ENCODE measurements around the gene PAPOLG. TPM values are rescaled to one million over a fixed set of nuclear protein-coding genes. Genes with fewer than 3 reads are reported as not detected.
A peak's percentile ranks its signal among the peaks of the same experiment; 100 is the strongest.

The PAPOLG gene
- total and polyA plus RNA-seq, 9 of the 15 experiments (the other 6 are each of a cell fraction or from before 2014, with no cell fraction given), result 3.9 to 16.3 (median 10.0) TPM

DNA sequence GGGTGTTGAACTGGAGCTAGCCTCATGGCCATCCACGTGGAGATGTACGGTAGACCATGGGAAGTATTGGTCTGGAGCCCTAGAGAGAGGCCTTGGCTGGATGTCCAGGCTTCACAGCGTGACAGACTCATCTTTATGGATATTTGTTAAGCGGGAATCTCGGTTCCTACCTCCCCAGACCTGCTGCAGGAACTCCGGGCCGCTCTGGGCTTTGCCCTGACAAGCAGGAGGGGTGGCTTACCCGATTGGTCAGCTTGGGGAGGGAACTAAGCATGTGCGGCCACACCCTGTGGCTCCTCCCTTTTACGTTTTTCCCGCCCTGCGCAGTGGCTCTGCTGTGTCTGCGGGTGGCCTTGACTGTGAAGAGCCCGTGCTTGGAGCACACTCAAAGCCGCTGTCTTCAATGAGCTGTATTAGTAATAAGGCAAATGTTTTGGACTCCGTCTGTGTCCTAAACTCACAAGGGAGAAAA is 52.3 kb downstream of the PAPOLG start (continued):
- TF ChIP-seq NR4A1 (CRISPR knock-in tag; IDR thresholded peaks at IDR 0.05), result peak; percentile 76; the same call in 1 of the 2 replicates
- no peak for TF ChIP-seq NR4A1 (tag; IDR thresholded peaks at IDR 0.05)
- TF ChIP-seq CTBP1 (IDR thresholded peaks at IDR 0.05; ENCODE audit: borderline replicate concordance), result peak; percentile 31; the same call in 1 of the 2 replicates
- no peak for TF ChIP-seq ZFX (CRISPR knock-in tag; IDR thresholded peaks at IDR 0.05)
- TF ChIP-seq ZNF217 (CRISPR knock-in tag; IDR thresholded peaks at IDR 0.05), result no peak
- no peak for TF ChIP-seq TRIM24 (IDR thresholded peaks at IDR 0.05)
- TF ChIP-seq, protein P1, sequence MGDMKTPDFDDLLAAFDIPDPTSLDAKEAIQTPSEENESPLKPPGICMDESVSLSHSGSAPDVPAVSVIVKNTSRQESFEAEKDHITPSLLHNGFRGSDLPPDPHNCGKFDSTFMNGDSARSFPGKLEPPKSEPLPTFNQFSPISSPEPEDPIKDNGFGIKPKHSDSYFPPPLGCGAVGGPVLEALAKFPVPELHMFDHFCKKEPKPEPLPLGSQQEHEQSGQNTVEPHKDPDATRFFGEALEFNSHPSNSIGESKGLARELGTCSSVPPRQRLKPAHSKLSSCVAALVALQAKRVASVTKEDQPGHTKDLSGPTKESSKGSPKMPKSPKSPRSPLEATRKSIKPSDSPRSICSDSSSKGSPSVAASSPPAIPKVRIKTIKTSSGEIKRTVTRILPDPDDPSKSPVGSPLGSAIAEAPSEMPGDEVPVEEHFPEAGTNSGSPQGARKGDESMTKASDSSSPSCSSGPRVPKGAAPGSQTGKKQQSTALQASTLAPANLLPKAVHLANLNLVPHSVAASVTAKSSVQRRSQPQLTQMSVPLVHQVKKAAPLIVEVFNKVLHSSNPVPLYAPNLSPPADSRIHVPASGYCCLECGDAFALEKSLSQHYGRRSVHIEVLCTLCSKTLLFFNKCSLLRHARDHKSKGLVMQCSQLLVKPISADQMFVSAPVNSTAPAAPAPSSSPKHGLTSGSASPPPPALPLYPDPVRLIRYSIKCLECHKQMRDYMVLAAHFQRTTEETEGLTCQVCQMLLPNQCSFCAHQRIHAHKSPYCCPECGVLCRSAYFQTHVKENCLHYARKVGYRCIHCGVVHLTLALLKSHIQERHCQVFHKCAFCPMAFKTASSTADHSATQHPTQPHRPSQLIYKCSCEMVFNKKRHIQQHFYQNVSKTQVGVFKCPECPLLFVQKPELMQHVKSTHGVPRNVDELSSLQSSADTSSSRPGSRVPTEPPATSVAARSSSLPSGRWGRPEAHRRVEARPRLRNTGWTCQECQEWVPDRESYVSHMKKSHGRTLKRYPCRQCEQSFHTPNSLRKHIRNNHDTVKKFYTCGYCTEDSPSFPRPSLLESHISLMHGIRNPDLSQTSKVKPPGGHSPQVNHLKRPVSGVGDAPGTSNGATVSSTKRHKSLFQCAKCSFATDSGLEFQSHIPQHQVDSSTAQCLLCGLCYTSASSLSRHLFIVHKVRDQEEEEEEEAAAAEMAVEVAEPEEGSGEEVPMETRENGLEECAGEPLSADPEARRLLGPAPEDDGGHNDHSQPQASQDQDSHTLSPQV (IDR thresholded peaks at IDR 0.05), result peak; percentile 96
- TF ChIP-seq, protein P2, sequence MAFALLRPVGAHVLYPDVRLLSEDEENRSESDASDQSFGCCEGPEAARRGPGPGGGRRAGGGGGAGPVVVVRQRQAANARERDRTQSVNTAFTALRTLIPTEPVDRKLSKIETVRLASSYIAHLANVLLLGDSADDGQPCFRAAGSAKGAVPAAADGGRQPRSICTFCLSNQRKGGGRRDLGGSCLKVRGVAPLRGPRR (CRISPR knock-in tag; IDR thresholded peaks at IDR 0.05), result no peak
- peak; percentile 51; the same call in 1 of the 2 replicates for TF ChIP-seq EP400 (IDR thresholded peaks at IDR 0.05)
- TF ChIP-seq, protein P3, sequence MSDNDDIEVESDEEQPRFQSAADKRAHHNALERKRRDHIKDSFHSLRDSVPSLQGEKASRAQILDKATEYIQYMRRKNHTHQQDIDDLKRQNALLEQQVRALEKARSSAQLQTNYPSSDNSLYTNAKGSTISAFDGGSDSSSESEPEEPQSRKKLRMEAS (CRISPR knock-in tag; IDR thresholded peaks at IDR 0.05), result peak; percentile 79
- TF ChIP-seq CCNT2 (IDR thresholded peaks at IDR 0.05; ENCODE audit: borderline replicate concordance, extremely low read depth, insufficient read length, low read depth, low read length), result no peak
- peak; percentile 79; the same call in 1 of the 2 replicates for TF ChIP-seq DMBX1 (CRISPR knock-in tag; IDR thresholded peaks at IDR 0.05; ENCODE audit: borderline replicate concordance)
- TF ChIP-seq, protein P4, sequence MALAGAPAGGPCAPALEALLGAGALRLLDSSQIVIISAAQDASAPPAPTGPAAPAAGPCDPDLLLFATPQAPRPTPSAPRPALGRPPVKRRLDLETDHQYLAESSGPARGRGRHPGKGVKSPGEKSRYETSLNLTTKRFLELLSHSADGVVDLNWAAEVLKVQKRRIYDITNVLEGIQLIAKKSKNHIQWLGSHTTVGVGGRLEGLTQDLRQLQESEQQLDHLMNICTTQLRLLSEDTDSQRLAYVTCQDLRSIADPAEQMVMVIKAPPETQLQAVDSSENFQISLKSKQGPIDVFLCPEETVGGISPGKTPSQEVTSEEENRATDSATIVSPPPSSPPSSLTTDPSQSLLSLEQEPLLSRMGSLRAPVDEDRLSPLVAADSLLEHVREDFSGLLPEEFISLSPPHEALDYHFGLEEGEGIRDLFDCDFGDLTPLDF (CRISPR knock-in tag; IDR thresholded peaks at IDR 0.05), result peak; percentile 94
- TF ChIP-seq, protein P5, sequence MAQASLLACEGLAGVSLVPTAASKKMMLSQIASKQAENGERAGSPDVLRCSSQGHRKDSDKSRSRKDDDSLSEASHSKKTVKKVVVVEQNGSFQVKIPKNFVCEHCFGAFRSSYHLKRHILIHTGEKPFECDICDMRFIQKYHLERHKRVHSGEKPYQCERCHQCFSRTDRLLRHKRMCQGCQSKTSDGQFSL (CRISPR knock-in tag; IDR thresholded peaks at IDR 0.05), result no peak
- TF ChIP-seq, protein P5 (tag; IDR thresholded peaks at IDR 0.05), result no peak
- TF ChIP-seq ARNT (IDR thresholded peaks at IDR 0.05), result no peak
- no peak for TF ChIP-seq SIRT6 (IDR thresholded peaks at IDR 0.05; ENCODE audit: low read depth, low read length)
- no peak for TF ChIP-seq HDAC6 (IDR thresholded peaks at IDR 0.05; ENCODE audit: low read depth, low read length)
- no peak for TF ChIP-seq ZNF224 (CRISPR knock-in tag; IDR thresholded peaks at IDR 0.05)
- TF ChIP-seq, protein P6, sequence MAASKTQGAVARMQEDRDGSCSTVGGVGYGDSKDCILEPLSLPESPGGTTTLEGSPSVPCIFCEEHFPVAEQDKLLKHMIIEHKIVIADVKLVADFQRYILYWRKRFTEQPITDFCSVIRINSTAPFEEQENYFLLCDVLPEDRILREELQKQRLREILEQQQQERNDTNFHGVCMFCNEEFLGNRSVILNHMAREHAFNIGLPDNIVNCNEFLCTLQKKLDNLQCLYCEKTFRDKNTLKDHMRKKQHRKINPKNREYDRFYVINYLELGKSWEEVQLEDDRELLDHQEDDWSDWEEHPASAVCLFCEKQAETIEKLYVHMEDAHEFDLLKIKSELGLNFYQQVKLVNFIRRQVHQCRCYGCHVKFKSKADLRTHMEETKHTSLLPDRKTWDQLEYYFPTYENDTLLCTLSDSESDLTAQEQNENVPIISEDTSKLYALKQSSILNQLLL (CRISPR knock-in tag; IDR thresholded peaks at IDR 0.05; ENCODE audit: borderline replicate concordance), result no peak
- TF ChIP-seq ZNF253 (CRISPR knock-in tag; conservative IDR thresholded peaks at IDR 0.05), result no peak
